SIG-M5 (cell line): Measurements from ENCODE around the gene EVL.
A peak's percentile ranks its signal among the peaks of the same experiment; 100 is the strongest.
"Not testable (repeated sequence)": the region's sequence is repeated elsewhere in the genome, so short reads cannot be mapped to it uniquely, and the experiment has no call there.

Source experiments
- DNase-seq: peaks from one replicate; lab custom pipeline; 2025; lab: John Stamatoyannopoulos, UW

EVL gene

DNA sequence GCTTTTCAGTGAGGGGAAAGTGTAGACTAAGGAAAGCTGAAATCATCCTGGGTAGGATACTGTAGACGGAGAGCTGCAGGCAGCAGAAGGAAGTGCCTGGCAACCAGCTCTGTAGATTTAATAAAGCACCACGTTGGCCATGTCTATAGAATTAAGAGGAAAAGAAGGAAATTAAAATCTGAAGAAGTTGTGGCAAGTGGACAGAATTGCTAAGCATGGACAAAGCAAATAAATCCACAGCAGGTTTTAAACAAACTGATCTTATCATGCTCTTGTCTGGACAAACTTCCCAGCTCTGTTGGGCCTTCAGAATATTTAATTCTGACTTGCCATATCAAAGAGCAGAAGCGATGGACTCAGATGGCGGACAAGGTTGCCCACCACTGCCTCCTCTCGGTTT, 27.2 kb upstream of the EVL start:
- no peak for DNase-seq

DNA sequence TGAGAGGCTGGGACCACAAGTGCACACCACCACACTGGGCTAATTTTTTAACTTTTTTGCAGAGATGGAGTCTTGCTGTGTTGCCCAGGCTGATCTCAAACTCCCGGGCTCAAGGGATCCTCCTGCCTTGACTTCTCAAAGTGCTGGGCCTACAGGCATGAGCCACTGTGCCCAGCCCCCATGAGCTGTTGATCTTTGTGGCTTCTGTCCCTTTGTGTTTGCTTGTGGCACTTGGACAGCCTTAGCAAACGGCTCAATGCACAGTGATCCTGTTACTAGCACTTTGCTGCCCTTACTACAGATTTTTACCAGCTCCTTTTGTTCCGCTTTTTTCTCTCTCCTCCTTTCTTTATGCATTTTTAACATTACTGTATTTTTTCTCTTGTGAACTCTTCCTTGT, 25.3 kb upstream of the EVL start:
- DNase-seq: no peak

DNA sequence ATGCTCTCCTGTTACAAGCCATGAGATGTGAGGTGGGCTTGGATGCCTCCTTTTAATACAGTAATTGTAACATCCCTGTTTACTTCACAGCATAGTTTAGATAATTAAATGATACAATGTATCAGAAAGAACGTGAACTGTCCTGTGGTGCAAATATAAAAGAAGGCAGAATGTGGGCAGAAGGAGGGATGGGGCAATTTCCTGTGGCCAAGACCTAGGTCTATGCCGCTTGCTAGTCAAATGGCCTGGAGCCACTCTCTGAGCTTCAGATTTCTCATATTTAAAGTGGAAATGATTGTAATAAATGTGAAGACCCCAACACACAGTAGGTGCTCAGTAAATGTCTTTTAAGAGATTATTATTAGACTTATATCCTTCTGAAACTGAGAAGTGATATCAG, 24.0 kb upstream of the EVL start:
- no peak for DNase-seq

DNA sequence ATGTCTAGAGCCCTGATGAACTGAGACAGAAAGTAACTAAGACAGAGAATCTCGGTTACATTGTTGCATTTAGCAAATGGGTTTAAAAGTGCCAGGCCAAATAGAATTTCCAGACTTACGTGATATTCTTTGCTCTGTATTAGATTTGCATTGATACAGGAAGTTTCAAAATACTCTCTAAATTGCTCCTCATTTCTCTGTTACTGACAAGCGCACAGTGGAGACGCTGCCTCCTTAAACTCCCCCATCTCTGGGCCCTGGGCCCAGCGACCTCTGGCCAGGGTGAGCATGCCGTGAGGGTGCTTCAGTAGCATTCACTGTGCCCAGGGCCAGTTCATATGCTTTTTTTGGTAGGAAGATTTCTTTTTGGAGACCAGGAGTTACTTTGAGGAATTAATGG, 22.9 kb upstream of the EVL start:
- no peak for DNase-seq

DNA sequence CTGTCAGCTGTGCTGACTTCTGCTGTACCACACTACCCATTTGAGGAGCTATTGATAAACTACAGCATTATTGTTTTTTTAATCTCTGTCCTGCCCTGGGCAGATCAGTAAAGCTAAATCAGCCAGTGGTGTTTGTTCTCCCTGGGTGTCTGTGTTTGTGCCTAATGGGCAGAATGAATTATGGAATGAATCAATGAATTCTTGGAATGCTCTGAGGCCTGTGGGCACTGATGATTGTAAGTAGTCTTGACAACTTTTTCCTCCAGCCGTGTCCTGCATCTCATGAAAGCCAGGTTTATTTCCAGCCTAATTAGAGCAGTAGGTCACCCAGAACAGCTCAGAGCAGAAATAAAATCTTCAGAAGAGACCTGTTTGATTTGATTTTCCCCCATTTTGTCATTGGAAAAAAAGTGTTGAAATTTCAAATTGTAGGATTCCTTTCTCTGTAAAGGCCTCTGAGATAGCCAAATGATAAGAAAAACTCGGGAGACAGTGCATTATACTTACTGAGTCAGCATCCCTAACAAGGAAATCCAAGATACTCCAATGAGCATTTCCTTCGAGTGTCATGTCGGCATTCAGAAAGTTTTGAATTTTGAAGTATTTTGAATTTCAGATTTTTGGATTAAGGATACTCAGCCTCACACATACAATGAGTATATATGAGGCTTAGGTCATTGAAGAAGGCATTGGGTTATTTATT, 19.4 kb upstream of the EVL start:
- DNase-seq: no peak

DNA sequence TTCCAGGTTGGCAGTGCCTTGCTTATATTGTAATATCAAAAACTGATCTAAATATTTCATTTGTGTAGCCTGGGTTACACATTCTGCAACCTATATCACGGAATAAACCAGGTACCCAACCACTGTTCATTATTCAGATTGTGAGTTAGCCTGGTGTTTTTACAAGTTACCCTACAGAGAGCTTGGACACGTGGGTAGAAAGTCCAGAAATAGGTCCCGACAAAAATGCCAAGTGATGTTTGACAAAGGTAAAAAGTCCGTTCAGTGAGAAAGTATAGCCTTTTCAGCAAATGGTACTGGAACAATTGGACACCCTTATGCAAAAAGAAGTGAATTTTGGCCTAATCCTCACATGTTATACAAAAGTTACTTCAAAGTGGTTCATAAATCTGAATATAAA, 17.6 kb upstream of the EVL start:
- no peak for DNase-seq

DNA sequence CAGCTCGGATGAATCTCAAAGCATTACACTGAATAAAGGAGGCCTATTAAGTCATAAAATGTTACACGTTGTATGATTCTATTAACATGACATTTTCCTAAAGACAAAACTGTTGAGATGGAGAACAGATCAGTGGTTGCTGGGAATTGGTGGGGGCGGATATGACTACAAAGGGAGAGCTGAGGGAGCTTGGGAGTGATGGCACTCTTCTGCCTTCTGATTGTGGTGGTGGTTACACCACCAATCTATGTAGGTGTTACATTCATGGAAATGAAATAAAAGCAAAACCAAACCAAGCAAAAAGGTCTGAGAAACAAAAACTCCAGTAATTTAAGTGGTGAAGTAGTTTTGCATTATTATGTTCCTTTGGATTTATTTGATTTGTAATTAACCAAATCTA, 16.4 kb upstream of the EVL start:
- no peak for DNase-seq

DNA sequence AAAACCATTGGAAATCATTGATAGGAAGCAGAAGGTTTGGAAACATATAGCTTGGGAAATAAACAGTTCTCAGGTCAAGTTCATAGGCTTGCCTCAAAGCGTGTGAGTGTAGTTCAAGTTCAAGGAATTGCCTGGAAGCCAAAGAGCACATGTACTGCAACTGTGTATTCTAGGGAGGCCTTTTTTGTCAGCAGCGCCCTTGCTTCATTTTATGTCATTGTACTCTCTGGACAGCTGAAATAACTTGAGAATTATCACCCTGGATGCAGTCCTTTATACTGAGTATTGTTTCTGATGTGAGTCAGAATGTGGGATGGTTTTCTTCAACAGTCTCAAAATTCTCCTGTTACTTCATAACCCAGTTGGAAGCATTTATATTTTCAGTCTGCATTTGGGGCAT, 16.0 kb upstream of the EVL start:
- DNase-seq: no peak

DNA sequence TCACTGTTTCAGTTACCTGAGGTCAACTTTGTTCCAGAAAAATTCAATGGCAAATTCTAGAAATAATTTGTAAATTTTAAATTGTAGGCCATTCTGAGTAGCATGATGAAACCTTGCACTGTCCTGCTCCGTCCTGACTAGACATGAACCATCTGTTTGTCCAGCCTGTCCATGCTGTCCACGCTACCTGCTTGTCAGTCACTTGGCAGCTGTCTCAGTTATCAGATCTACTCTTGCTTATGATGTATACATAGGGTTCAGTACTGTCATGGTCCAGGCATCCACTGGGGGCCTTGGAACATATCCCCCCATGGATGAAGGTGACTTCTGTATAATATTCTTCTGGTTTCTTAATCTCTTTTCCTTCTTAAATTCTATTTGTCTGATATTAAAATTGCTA, 14.1 kb upstream of the EVL start:
- DNase-seq: no peak

DNA sequence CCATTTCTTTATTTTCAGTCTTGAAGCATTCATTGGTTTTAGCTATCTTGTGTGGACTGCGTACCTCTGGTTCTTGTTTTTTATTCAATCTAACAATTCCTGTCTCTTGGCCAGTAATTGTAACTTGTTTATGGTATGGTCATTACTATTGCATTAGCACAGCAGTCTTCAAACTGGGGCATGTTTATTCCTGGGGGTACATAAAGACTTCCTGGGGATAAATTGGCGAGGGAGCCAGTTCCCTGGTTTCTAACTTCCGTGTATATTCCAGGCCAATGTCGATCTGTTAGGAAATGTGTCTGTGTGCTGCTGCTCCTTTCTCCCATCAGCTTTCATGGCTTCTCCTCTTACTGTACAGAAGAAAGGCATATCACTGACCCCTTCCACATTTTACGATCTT, 13.7 kb upstream of the EVL start:
- DNase-seq: no peak

DNA sequence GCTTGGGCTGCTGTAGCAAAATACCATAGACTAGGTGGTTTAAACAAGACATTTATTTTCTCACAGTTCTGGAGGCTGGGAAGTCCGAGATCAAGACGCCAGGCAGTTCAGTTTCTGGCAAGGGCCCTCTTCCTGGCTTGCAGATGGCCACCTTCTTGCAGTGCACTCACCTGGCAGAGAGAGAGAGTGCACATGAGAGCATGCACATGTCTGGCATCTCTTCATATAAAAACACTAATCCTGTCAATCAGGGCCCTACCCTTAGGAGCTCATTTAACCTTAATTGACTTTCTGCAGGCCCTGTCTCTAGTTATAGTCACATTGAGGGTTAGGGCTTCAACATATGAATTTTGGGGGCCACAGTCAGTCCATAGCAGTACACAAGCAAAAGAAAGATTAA, 12.4 kb upstream of the EVL start:
- DNase-seq: no peak

DNA sequence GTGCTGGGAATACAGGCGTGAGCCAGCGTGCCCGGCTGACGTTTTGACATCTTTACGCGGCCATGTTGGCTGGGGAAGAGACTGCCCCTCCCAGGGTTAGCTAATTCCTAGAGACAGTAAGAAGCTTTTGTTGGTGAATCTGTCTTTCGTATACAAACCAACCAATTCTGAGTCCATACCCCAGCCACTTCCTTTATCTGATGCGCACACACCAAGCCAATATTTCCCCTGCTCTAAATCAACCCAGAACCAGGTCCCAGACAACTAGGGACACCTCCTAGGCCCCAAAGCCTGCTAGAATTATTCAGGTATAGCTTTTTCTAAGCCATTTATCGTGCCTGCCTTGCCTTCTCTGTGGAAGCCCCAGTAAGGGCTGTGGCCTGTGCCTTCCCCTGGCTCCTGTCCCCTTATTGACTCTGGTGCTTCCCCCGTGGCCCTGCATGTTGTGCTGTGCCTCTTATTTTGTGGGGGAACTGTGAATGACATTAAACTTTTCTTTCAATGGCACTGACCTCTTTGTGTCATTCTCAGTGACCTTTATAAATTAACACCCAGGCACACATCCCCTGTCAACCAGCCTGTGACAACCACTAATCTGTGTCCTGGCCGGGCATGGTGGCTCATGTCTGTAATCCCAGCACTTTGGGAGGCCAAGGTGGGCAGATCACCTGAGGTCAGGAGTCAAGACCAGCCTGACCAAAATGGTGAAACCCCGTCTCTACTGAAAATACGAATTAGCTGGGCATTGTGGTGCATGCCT, 10.7 kb upstream of the EVL start:
- no peak for DNase-seq

DNA sequence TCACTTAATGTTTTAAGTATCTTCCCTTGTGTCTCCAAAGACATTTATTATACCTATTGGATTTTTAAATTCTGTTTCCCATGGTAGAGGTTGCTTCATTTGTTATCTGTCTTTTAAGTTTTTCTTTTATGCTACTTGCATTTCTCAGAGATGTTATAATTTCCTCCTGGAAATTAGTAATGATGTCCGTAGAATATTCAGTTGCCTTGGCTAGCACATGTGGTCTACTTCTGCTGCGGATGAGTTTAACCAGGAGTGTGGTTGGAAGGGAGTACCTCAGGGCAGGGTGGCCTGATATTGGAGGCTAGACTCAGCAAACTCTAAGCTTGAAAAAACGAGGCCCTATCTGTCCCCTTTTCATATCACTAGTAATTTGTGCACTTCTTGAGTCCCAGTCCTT, 8.8 kb upstream of the EVL start:
- DNase-seq: no peak

DNA sequence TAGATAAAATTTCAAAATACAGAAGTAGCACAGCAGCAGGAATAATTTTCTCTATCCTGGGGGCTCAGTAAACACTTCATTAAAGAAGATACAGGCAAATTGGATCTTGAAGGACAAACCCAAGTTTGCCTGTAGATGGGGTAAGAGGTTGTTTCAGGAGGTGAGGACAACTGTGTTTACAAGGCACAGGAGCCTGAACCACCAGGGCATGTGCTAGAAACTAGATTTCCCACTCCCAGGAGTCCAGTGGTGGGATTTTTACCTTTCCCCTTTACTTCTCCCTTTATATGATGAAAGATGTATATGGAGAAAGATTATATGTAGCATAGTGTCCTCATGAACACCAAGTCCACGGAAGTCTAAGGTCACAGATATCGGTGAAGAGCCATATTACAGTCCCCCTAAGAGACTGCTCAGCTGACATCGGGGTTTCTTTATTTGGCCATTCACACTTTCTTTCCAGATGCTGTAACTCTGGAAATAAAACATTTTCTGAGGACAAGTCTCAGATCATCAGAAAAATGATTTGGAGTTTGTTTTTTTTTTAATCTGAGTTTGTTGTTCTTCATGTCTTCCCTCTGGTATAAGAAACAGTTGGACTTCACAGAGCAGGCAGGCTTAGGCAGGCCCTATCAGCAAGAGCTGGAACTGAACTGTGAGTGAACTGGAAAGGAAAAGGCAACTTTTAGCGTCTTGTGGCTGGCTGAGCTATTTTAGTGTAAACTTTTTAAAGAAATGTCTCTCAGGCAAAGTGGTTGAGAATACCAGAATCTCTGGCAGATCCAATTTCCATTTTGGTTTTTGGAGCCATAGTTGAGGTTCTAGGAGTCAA, 8.0 kb upstream of the EVL start:
- DNase-seq: no peak

DNA sequence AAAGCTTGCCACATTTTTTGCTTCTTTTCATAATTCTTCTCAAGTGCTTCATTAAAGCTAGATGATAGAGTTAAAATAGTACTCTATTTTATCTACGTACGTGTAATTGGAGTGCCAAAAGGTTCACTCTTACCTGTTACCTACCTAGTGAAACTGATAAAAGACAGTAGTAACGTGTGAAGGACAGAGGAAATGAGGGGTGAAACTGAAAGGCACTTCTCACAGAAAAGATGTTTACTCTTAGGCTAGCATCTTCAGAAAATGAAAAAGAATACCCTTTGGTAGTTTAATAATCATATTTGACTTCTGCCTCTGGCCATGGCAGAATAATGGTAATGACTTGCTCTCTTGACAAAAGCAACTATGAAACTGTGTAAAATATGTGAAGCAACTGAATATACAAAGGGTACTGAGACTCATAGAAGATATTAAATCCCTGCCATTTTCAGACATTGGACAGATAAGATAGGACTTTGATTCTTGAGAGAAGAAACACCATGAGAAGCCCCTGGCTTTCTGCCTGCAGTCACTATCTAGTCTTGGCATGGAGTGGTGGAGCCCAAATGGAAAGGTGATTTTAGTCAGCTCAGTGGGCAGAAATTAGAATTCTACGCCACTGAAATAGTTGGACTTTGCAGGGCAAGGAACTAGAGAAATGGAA, 6.3 kb upstream of the EVL start:
- DNase-seq: no peak

DNA sequence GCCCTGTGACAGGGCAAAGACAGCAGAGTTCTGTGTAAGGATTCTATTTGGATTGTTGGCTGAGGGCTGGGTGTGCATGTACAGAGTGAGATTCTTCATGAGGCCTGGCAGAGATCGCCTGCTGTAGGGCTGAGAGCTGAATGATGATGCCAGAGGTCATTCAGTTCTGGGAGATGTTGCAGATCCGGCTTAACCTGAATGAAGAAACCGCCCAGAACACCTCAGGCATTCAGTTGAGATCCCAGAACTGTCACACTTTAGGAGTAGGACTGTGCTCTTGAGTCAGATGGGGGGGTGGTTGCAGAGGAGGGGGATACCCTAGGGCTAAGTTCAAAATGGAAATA, 5.8 kb upstream of the EVL start:
- no peak for DNase-seq

DNA sequence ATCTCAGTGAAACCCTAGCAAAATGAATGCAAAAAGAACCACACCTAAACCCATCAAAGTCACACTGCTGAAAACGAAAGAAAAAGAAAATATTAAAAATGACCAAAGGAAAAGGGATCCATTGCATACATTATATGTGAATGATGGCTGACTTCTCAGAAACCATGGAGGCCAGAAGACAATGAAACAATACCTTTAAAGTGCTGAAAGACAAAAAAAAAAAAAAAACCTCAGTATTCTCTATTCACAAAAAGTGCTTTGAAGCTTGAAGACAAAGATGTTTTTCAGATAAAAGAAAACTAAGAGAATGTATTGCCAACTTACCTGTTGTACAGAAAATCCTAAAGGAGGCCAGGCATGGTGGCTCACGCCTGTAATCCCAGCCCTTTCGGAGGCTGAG, 4.5 kb upstream of the EVL start:
- DNase-seq: no peak

DNA sequence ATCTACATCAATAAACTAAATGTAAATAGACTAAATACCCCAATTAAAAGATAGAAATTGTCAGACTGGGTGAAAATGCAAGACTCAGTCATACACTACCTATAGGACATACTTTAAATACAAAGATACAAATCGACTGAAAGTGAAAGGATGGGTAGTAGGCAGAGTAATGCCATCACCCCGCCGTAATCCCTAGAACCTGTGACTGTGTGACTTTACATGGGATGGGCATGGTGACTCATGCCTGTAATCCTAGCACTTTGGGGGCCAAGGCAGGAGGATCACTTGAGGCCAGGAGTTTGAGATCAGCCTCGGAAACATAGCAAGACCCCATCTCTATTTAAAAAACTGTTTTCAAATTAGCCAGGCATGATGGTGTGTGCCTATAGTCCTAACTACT, 2.6 kb upstream of the EVL start:
- no peak for DNase-seq

DNA sequence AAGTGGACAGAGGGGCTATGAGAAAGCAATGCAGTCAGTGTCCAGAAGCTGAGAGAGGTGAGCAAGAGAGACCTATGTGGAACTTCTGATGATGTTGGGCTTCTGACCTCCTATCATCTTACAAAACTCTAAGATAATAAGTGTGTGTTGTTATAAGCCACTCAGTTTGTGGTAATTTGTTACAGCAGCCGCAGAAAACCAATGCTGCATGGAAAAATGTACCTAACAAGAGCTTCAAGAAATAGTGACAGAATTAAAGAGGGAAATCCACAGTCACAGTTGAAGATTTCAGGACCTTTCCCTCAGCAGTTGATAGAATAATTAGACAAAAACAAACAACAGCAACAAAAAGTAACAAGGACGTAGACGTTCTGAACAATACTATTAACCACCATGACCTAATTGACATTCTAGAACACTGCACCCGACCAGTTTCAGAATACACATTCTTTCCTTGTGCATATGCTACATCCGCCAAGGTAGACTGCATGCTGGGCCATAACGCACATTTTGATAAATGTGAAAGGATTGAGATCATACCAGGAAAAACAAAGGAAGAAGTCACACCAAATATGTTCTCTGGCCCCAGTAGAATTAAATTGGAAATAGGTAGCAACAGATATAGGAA, 1.8 kb upstream of the EVL start:
- DNase-seq: no peak

DNA sequence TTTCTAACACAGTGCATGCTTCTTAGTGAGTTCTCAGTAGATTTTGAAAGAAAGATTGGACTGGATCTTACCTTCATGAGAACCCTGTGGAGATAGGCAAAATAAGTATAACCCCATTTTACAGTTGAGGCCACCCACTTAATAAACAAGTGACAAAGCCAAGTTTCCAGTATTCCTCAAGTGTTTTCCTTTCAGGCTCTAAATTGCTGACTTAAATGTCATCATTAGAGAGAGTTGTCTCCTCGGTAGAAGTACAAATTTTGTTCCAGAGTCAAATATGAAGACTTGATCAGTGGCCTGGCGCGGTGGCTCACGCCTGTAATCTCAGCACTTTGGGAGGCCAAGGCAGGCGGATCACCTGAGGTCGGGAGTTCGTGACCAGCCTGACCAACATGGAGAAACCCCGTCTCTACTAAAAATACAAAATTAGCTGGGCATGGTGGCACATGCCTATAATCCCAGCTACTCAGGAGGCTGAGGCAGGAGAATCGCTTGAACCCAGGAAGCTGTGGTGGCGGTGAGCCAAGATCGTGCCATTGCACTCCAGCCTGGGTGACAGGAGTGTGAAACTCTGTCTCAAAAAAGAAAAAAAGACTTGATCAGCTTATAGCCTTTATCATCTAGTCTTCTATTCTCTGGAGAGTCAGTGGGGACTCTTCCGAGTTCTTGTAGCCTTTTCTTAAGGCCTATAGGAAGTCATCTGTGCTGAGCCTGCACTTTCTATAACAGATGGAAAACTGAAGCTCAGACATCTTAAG, 708 bp upstream of the EVL start:
- not testable (repeated sequence) for DNase-seq

DNA sequence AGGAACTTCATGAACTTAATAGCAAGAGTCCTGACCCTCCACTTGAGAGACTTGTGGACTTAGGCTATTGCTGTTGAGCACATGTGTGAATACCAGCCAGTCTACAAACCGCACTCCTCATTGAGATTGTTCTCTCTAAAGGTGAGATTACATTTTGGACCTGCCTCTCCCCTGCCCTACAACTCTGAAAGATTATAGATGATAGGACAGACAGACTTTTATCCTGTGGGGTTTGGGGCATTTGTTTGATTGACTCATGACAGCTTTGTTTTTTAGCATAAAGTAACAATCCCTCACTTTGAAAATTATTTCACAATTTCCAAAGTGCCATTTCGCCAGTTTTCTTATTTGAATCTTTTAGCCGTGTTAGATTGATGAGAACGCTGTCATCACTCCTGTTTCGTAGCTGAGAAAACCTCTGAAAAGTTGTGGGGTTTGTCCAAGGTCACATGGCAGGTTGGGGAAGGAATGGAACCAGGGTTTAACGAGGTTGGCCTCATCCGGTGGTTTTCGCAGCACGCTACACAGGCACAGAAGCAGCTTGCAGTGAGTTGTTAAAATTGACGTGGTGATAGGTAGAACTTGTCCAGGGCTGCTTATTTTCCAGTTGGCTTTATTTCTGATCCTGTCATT, 836 bp downstream of the EVL start:
- DNase-seq: peak; percentile 10
